HuH-7 (cell line): Measurements from ENCODE around the gene ANKRD66.

ENCODE experiments used
- DNase-seq: peaks from one replicate; pipeline ENCODE4 v3.0.0; 2011; ENCODE audit warnings: low spot score

ANKRD66 gene

GRCh38 chr6:46790355-46790874 lies 43.7 kb downstream of the ANKRD66 start:
- DNase-seq = no peak

- DNase-seq = no peak
Observed at GRCh38 chr6:46792635-46793034, 45.9 kb downstream of the ANKRD66 start.

- DNase-seq = no peak
Observed at GRCh38 chr6:46793138-46793537, 46.4 kb downstream of the ANKRD66 start, which contains the start of gene MEP1A. MEP1A (plus strand) TSS chr6:46793389; CDS start chr6:46793399, 10 bp downstream.

- DNase-seq = no peak
Observed at GRCh38 chr6:46794068-46794467, 47.3 kb downstream of the ANKRD66 start.

GRCh38 chr6:46795816-46796215 lies 49.1 kb downstream of the ANKRD66 start:
- DNase-seq = no peak

- no peak for DNase-seq
Observed at GRCh38 chr6:46796848-46797580, 50.3 kb downstream of the ANKRD66 start.

GRCh38 chr6:46799657-46800056 lies 52.9 kb downstream of the ANKRD66 start:
- DNase-seq = no peak

GRCh38 chr6:46808806-46809205 lies 62.1 kb downstream of the ANKRD66 start:
- no peak for DNase-seq
